ENCODE data around the gene COL4A2.

DNA sequence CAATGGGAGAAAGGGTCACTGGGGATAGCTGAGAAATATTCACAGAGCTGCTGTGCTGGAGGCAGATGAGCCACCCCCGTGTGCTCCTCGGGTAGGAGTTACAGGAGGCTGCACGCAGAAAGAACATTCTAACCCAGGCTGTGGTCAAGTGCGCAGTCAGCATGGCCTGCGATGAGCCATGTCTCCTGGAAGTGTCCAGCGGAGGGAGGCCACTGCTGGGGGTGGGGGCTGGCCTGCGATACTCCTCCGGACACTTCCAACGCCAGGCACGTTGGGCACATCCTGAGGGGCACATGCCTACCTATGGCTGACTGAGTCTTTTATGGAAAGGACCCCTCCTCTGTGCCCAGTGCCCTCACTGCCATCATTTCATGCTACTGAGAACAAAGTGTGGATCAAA is 198.5 kb downstream of the COL4A2 start:
- TF ChIP-seq, protein P1, sequence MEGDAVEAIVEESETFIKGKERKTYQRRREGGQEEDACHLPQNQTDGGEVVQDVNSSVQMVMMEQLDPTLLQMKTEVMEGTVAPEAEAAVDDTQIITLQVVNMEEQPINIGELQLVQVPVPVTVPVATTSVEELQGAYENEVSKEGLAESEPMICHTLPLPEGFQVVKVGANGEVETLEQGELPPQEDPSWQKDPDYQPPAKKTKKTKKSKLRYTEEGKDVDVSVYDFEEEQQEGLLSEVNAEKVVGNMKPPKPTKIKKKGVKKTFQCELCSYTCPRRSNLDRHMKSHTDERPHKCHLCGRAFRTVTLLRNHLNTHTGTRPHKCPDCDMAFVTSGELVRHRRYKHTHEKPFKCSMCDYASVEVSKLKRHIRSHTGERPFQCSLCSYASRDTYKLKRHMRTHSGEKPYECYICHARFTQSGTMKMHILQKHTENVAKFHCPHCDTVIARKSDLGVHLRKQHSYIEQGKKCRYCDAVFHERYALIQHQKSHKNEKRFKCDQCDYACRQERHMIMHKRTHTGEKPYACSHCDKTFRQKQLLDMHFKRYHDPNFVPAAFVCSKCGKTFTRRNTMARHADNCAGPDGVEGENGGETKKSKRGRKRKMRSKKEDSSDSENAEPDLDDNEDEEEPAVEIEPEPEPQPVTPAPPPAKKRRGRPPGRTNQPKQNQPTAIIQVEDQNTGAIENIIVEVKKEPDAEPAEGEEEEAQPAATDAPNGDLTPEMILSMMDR (IDR thresholded peaks at IDR 0.05; ENCODE audit: low read length), result no peak
- TF ChIP-seq EZH2 (optimal IDR thresholded peaks at IDR 0.05; ENCODE audit: low read depth, low read length), result no peak
- TF ChIP-seq EZH2phosphoT487 (IDR thresholded peaks at IDR 0.05; ENCODE audit: low read length), result no peak

Measured in MM.1S (cell line).